ENCODE results near the gene VIPR2. TPM values are rescaled to one million over a fixed set of nuclear protein-coding genes. Genes with fewer than 3 reads are reported as not detected.

Gene VIPR2
- total RNA-seq, 1 donor from 2014 or later, result not detected

DNA sequence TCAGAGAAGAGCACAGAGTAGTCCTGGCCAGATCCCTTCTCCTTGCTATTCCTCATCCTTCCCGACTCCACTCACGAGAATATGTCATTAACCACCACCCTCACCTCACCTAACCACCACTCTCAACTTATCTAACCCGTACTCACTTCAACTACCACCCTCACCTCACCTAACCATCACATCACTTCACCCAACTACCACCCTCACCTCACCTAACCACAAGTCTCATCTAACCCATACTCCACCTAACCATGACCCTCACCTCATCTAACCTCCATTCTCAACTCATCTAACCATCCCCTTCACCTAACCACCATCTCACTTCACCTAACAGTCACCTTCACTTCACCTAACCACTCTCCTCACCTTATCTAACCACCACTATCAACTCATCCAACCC, 85.0 kb downstream of the VIPR2 start:
- no peaks in the 10 kb centered on the region for H3K36me3 Mint-ChIP-seq (ENCODE audit: unreplicated experiment)
- no peak overlapping the region for H3K4me3 Mint-ChIP-seq (ENCODE audit: unreplicated experiment)
- H3K27ac Mint-ChIP-seq (ENCODE audit: unreplicated experiment), result no peak overlapping the region
- peaks cover 2% of the 10 kb centered on the region for H3K27me3 Mint-ChIP-seq (ENCODE audit: unreplicated experiment)
- TF ChIP-seq CTCF (IDR thresholded peaks at IDR 0.05; ENCODE audit: partially characterized antibody, unreplicated experiment), result no peak
- no peaks in the 10 kb centered on the region for H3K4me1 Mint-ChIP-seq (ENCODE audit: low read depth, unreplicated experiment)
- peaks cover 3% of the 10 kb centered on the region for H3K9me3 Mint-ChIP-seq (ENCODE audit: unreplicated experiment)
- DNase-seq, result no peak

DNA sequence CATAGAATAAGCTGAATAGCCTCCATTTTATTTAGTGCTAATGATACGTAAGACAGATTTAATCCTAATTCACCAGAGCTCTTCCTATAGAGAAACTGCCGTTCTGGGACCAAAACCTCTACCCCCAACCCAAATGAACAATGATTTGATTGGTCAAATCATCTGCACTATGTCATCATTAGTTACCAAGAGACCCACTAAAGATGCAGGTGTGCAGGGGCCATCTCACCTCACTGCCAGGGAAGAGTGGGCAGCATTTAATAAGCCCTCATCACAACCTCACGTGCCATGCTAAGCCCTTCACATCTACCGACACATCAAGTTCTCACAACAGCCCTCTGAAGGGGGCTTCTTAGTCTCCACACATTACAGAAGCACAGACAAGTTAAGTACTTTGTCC, 87.0 kb downstream of the VIPR2 start:
- no peak for DNase-seq
- no peak overlapping the region for H3K27ac Mint-ChIP-seq (ENCODE audit: unreplicated experiment)
- H3K27me3 Mint-ChIP-seq (ENCODE audit: unreplicated experiment), result peaks cover 3% of the 10 kb centered on the region
- H3K4me3 Mint-ChIP-seq (ENCODE audit: unreplicated experiment), result no peak overlapping the region
- no peaks in the 10 kb centered on the region for H3K4me1 Mint-ChIP-seq (ENCODE audit: low read depth, unreplicated experiment)
- H3K9me3 Mint-ChIP-seq (ENCODE audit: unreplicated experiment), result peaks cover under 1% of the 10 kb centered on the region
- no peaks in the 10 kb centered on the region for H3K36me3 Mint-ChIP-seq (ENCODE audit: unreplicated experiment)
- no peak for TF ChIP-seq CTCF (IDR thresholded peaks at IDR 0.05; ENCODE audit: partially characterized antibody, unreplicated experiment)

GRCh38 chr7:159056737-159057136, 87.9 kb downstream of the VIPR2 start:
- no peak for DNase-seq
- H3K27me3 Mint-ChIP-seq (ENCODE audit: unreplicated experiment), result peaks cover 3% of the 10 kb centered on the region
- H3K4me1 Mint-ChIP-seq (ENCODE audit: low read depth, unreplicated experiment), result no peaks in the 10 kb centered on the region
- no peak overlapping the region for H3K4me3 Mint-ChIP-seq (ENCODE audit: unreplicated experiment)
- peaks cover 8% of the 10 kb centered on the region for H3K36me3 Mint-ChIP-seq (ENCODE audit: unreplicated experiment)
- no peak overlapping the region for H3K27ac Mint-ChIP-seq (ENCODE audit: unreplicated experiment)
- H3K9me3 Mint-ChIP-seq (ENCODE audit: unreplicated experiment), result peaks cover 2% of the 10 kb centered on the region
- no peak for TF ChIP-seq CTCF (IDR thresholded peaks at IDR 0.05; ENCODE audit: partially characterized antibody, unreplicated experiment)

DNA sequence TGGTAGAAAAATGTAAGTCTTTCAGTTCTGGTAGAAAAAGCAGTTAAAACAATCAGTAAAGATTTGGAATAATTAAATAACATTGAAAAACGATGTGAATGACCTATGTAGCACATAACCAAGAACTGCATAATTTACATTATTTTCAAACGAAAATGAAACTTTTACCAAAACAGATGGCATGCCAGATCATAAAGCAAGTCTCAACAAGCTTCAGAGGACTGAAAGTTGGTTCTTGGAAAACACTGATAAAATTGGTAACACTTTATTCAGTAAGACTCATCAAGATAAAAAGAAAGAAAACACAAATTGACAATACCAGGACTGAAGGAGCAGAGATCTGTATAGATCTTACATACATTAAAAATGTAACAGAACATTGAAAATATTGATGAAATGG, 92.8 kb downstream of the VIPR2 start:
- H3K36me3 Mint-ChIP-seq (ENCODE audit: unreplicated experiment), result peaks cover 13% of the 10 kb centered on the region
- H3K9me3 Mint-ChIP-seq (ENCODE audit: unreplicated experiment), result peaks cover 2% of the 10 kb centered on the region
- no peak for DNase-seq

DNA sequence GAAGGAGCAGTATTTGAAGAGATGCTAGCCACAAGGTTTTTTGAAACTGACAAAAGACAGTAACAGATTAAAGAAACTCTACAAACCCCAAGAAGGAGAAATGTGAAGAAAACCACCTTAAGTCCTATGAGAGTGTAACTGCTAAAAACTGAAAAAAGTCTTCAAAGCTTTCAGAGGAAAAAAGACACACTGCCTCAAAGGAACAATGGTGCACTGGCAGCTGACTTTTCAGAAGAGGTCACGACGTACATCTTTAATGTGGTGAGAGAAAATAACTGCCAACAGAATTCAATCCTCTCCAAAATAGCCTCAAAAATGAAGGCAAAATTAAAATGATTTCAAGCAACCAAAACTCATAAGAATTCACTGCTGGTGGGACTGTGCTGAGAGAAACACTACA, 94.0 kb downstream of the VIPR2 start:
- Mint-ChIP-seq H3K27ac (ENCODE audit: unreplicated experiment) (no peak overlapping the region), H3K9me3 (ENCODE audit: unreplicated experiment) (peaks cover 2% of the 10 kb centered on the region), H3K4me3 (ENCODE audit: unreplicated experiment) (no peak overlapping the region), H3K27me3 (ENCODE audit: unreplicated experiment) (peaks cover 3% of the 10 kb centered on the region), H3K4me1 (ENCODE audit: low read depth, unreplicated experiment) (no peaks in the 10 kb centered on the region), H3K36me3 (ENCODE audit: unreplicated experiment) (peaks cover 13% of the 10 kb centered on the region)
- DNase-seq, result no peak
- TF ChIP-seq CTCF (IDR thresholded peaks at IDR 0.05; ENCODE audit: partially characterized antibody, unreplicated experiment), result no peak

More for the DNA sequence above, 92.8 kb downstream of the VIPR2 start:
- TF ChIP-seq CTCF (IDR thresholded peaks at IDR 0.05; ENCODE audit: partially characterized antibody, unreplicated experiment), result no peak
- no peak overlapping the region for H3K27ac Mint-ChIP-seq (ENCODE audit: unreplicated experiment)
- no peaks in the 10 kb centered on the region for H3K4me1 Mint-ChIP-seq (ENCODE audit: low read depth, unreplicated experiment)
- H3K27me3 Mint-ChIP-seq (ENCODE audit: unreplicated experiment), result peaks cover 3% of the 10 kb centered on the region
- H3K4me3 Mint-ChIP-seq (ENCODE audit: unreplicated experiment), result no peak overlapping the region
